SU-DHL-6 (cell line): Measurements from ENCODE around the gene P3H3.

Experiments used
- H2AFZ ChIP-seq: fragments of 200-600 bp; sonication (generic); 2 replicates; pipeline ENCODE4 v1.6.1; 2014; ENCODE audit warnings: low read depth, mild to moderate bottlenecking, moderate library complexity, mixed read lengths, antibody characterized with exemption, low read length; ENCODE audit not compliant: severe bottlenecking
- H3F3A ChIP-seq: fragments of 200-600 bp; shearing (Covaris generic); 2 replicates; pipeline ENCODE4 v1.6.0; 2016; ENCODE audit warnings: antibody characterized with exemption, mild to moderate bottlenecking; ENCODE audit not compliant: insufficient read depth
- H3K27ac ChIP-seq: fragments of 200-600 bp; sonication (generic); 2 replicates; pipeline ENCODE4 v1.5.1; 2016; ENCODE audit warnings: low read depth, mild to moderate bottlenecking, low read length, moderate library complexity, mixed read lengths
- H3K27me3 ChIP-seq: fragments of 200-600 bp; sonication (generic), shearing (Covaris generic); 2 replicates; pipeline ENCODE4 v1.6.0; 2014; ENCODE audit warnings: mild to moderate bottlenecking, low read length
- H3K36me3 ChIP-seq: fragments of 200-600 bp; sonication (generic); 2 replicates; pipeline ENCODE4 v1.6.1; 2014; ENCODE audit warnings: mild to moderate bottlenecking, low read length, mixed read lengths
- H3K4me2 ChIP-seq: fragments of 300-600, 200-600 bp; shearing (Covaris generic), sonication (generic); 2 replicates; pipeline ENCODE4 v1.6.0; 2014; ENCODE audit warnings: low read length, low read depth, mild to moderate bottlenecking; ENCODE audit not compliant: poor library complexity, severe bottlenecking
- H3K4me3 ChIP-seq: fragments of 200-600 bp; sonication (generic); 2 replicates; pipeline ENCODE4 v1.5.1; 2014; ENCODE audit warnings: antibody characterized with exemption, low read length, mild to moderate bottlenecking, mixed read lengths; ENCODE audit not compliant: insufficient read depth, poor library complexity, severe bottlenecking
- H3K79me2 ChIP-seq: fragments of 200-600 bp; sonication (generic); 2 replicates; pipeline ENCODE4 v1.6.1; 2014; ENCODE audit warnings: mild to moderate bottlenecking, low read length, moderate library complexity; ENCODE audit not compliant: insufficient read depth
- H3K9ac ChIP-seq: fragments of 200-600 bp; sonication (generic); 2 replicates; pipeline ENCODE4 v1.7.0; 2014; ENCODE audit warnings: mild to moderate bottlenecking, low read length
- H3K9me2 ChIP-seq: fragments of 200-600 bp; sonication (generic); replicated peaks from 2 replicates; pipeline ENCODE4 v1.6.1; 2014; ENCODE audit warnings: low read length; ENCODE audit not compliant: insufficient read depth
- H3K9me3 ChIP-seq: fragments of 200-600 bp; sonication (generic); 2 replicates; pipeline ENCODE4 v1.6.1; 2014; ENCODE audit warnings: low read length, mixed read lengths; ENCODE audit not compliant: insufficient read depth
- H4K20me1 ChIP-seq: fragments of 200-600 bp; sonication (generic); 2 replicates; pipeline ENCODE4 v1.6.1; 2014; ENCODE audit warnings: low read depth, mild to moderate bottlenecking, antibody characterized with exemption, low read length, moderate library complexity, mixed read lengths
- CTCF ChIP-seq: fragments of 200-600 bp; sonication (generic); IDR thresholded peaks from one replicate; pipeline ENCODE4 v1.5.1; 2017; ENCODE audit warnings: antibody characterized with exemption, mild to moderate bottlenecking, low read length, moderate library complexity; ENCODE audit not compliant: insufficient read depth, poor library complexity, severe bottlenecking
- EZH2phosphoT487 ChIP-seq: fragments of 200-600 bp; sonication (generic), shearing (Covaris generic); conservative IDR thresholded peaks from 2 replicates; pipeline ENCODE4 v1.6.1; 2018; ENCODE audit warnings: mild to moderate bottlenecking, antibody characterized with exemption, low read length, moderate library complexity, mixed read lengths

P3H3 gene

GRCh38 chr12:6851153-6851920, 23.1 kb downstream of the P3H3 start, which contains the start of gene CDCA3:
TSS of gene CDCA3 (minus strand) at chr12:6851286. CDS start at chr12:6850952, 334 bp downstream.
- Histone ChIP-seq H3K4me2 (peak within 1 kb of the TSS; percentile 73), H3K9me2 (no peaks in the 10 kb centered on the region), H2AFZ (peak within 1 kb of the TSS; percentile 65), H3K9me3 (no peaks in the 10 kb centered on the region), H3K27me3 (no peaks in the 10 kb centered on the region), H3K36me3 (no peaks in the 10 kb centered on the region), H4K20me1 (no peaks in the 10 kb centered on the region), H3K79me2 (peaks cover 40% of the 10 kb centered on the region), H3K27ac (peak within 1 kb of the TSS; percentile 83), H3F3A (0 out of 2 replicates have a peak, but pooled peaks cover 4% of the 10 kb centered on the region), H3K9ac (peak within 1 kb of the TSS; percentile 93), H3K4me3 (peak within 1 kb of the TSS; percentile 87)
- no peak for TF ChIP-seq EZH2phosphoT487
- no peak for TF ChIP-seq CTCF

GRCh38 chr12:6851921-6852650, 23.9 kb downstream of the P3H3 start, which contains the start of gene USP5:
TSS of gene USP5 (plus strand) at chr12:6852150. CDS start at chr12:6852180, 30 bp downstream.
- Histone ChIP-seq H3K27me3 (no peaks in the 10 kb centered on the region), H4K20me1 (no peaks in the 10 kb centered on the region), H3K4me3 (peak within 1 kb of the TSS; percentile 87), H3K4me2 (peak within 1 kb of the TSS; percentile 73), H3K9me3 (no peaks in the 10 kb centered on the region), H3K79me2 (peaks cover 40% of the 10 kb centered on the region), H2AFZ (peak within 1 kb of the TSS; percentile 65), H3K27ac (peak within 1 kb of the TSS; percentile 83), H3K9me2 (no peaks in the 10 kb centered on the region), H3F3A (0 out of 2 replicates have a peak, but pooled peaks cover 4% of the 10 kb centered on the region), H3K9ac (peak within 1 kb of the TSS; percentile 93), H3K36me3 (no peaks in the 10 kb centered on the region)
- no peak for TF ChIP-seq EZH2phosphoT487
- no peak for TF ChIP-seq CTCF

- Histone ChIP-seq H3K4me2 (peak overlapping the region; percentile 55), H3K27me3 (no peaks in the 10 kb centered on the region), H4K20me1 (no peaks in the 10 kb centered on the region), H3K9me3 (no peaks in the 10 kb centered on the region), H3K36me3 (0 out of 2 replicates have a peak, but pooled peaks cover 5% of the 10 kb centered on the region), H3K79me2 (peaks cover 40% of the 10 kb centered on the region), H3K4me3 (peak overlapping the region; percentile 78), H3K9ac (peak overlapping the region; percentile 93), H2AFZ (no peak overlapping the region), H3F3A (0 out of 2 replicates have a peak, but pooled peaks cover 4% of the 10 kb centered on the region), H3K9me2 (no peaks in the 10 kb centered on the region), H3K27ac (no peak overlapping the region; the same call in 1 of the 2 replicates)
- TF ChIP-seq EZH2phosphoT487, result no peak
- no peak for TF ChIP-seq CTCF
Measured at GRCh38 chr12:6852651-6853354, 24.6 kb downstream of the P3H3 start.
